Measurements from ENCODE around the gene ADGRD1.
"Not testable (repeated sequence)": the region's sequence is repeated elsewhere in the genome, so short reads cannot be mapped to it uniquely, and the experiment has no call there.

Gene ADGRD1

DNA sequence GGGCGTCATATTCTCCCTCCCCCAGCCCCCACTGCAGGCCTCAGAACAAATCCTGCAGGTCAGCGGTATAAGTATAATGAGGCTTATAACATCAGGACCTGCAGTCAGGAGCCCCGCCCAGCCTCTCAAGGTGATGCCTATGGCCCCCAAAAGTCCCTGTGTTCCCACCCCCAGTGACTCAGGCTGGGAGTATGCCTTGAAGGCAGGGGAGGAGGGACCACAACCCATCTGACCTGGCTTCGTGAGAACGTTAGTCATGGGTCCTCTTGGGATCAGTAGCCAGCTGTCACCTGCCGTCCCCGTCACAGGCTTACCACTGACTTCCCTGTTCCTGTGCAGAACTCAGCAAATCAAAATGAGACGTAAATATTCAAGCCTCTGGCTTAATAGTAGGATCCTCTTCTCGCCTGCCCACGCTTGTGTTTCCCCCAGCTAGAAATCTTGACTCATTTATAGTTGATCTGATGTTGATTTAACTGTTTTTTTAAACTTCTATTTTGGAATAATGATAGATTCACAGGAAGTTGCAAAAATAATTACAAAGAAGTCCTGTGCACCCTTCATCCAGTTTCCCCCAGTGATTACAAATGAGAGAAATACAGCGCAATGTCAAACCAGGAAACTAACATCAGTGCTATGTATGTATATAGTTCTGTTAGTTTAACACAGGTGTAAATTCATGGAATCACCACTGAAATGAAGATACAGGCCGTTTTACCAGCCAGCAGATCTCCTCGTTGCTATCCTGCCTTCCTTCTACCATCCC lies 107.5 kb downstream of the ADGRD1 start:
- no peak for DNase-seq

DNA sequence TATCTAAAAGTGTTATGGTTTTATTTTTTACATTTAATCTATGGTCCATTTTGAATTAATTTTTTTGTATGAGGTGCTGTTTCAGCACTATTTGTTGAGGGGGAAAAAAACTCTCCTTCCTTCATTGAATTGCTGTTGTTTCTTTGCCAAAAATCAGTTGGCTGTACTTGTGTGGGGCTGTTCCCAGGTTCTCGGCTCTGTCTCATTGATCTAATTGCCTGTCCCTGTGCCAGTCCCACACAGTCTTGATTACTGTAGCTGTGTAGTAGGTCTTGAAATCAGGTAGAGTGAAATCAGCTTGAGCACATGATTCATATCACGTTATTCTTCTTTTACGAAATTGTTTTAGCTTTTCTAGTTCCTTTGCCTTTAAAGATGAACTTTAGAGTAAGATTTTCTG lies 109.7 kb downstream of the ADGRD1 start:
- DNase-seq: no peak

DNA sequence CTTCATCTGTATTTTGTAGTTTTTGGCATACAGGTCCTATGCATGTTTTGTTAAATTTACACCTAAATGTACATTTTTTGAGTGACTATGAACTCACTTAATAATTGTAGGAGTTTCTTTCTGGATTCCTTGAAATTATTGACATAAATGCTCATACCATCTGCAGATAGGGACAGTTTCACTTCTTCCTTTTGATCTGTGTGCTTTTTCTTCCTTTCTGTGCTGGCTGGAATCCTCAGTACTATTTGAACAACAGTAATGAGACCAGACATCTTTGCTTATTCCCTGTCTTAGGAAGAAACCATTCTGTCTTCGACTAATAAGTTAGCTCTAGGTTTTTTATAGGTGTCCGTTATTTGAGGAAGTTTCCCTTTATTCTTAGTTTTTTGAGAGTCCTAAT lies 110.3 kb downstream of the ADGRD1 start:
- DNase-seq: no peak

DNA sequence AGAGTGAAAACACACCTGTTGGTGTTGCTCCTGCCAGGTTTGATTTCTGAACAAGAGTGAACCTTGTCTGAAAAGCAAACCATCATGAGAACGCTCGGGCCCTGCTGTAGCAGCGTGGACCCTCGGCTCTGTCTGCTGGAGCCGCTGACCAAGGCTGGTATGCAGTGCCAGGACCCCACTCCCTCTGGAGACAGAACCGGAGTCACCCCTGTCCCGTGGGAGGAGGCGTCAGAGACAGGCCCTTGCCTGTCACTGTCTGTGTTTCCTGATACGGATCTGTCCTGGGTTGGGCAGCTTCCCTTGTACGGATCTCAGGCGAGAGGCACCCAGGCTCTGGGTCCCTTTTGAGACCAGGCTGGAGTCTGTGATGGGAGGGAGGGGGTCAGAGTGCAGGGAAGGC lies 111.6 kb downstream of the ADGRD1 start:
- DNase-seq: no peak

DNA sequence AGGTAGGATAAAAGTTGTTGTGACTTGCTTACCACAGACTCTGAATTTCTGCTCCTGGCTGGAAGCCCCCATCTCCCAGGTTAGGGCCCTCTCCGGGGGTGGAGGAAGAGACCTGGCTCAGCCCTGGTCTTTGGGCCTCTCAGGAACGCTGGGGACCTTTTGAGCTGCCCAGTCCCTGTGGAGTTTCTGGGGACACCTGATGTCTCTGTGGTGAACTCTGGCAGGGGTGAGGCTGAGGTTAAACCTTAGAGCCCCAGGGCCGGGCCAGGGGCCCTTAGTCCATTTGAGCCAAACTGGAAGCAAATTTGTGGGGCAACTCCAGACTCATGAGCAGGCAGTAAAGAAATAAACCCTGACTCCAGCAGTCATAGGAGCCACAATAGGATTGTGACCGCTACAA lies 112.1 kb downstream of the ADGRD1 start:
- DNase-seq: no peak

DNA sequence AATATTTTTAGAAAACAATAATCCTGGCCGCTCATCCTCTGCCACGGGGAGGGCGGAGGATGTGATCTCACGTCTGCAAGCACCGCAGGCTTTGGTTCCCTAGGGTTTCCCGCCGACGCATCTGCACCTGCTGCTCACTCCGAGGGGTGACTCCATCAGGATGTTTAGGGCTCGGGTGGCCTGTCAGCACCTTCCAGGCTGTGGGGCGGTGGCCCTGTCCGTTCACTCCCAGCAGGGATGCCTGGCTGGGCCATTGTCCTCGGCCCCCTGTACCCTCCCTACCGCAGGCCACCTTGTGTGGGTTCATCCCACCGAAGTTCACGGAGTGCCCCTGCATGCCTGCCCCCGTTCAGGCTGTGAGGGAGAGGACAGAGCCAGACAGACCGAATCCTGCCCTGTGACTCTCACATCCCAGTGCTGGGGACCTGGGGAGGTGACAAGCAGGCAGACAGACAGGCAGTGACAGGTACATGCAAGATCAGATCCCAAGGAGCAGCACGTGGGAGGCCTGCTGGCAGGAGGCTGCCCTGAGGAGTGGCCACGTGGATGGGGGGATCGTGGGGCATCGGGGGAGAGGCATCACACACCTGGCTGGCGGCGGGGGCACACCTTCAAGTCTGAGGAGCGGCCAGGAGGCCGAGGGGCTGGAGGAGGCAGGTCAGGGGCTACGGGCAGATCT lies 112.6 kb downstream of the ADGRD1 start:
- DNase-seq: no peak

DNA sequence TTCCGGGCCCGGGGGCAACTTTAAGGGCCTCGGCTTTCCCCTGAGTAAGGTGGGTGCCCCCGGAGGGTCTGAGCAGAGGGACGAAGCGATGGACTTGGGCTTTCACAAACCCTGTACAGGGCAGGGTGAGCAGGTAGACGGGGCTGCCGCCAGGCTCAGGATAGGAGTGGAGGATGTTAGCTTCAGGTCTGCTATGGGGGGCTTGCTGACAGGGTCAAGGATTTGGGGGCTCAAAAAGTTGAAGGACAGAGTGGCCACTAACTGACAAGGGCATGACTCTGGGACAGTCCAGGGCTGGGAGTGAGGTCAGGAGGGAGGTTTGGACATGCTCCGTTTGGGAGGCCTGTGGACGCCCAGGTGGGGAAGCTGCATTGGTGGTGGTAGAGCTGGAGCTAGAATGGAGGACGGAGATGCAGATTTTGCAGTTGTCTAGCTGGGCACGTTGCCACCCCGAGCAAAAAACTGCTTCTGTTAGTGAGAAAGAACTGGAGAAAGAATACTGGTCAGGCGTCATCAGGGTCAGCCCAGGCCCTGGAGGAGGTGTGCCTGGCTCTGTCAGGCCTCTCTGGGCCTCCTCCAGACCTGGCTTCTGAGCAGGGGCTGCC lies 113.3 kb downstream of the ADGRD1 start:
- DNase-seq: no peak

DNA sequence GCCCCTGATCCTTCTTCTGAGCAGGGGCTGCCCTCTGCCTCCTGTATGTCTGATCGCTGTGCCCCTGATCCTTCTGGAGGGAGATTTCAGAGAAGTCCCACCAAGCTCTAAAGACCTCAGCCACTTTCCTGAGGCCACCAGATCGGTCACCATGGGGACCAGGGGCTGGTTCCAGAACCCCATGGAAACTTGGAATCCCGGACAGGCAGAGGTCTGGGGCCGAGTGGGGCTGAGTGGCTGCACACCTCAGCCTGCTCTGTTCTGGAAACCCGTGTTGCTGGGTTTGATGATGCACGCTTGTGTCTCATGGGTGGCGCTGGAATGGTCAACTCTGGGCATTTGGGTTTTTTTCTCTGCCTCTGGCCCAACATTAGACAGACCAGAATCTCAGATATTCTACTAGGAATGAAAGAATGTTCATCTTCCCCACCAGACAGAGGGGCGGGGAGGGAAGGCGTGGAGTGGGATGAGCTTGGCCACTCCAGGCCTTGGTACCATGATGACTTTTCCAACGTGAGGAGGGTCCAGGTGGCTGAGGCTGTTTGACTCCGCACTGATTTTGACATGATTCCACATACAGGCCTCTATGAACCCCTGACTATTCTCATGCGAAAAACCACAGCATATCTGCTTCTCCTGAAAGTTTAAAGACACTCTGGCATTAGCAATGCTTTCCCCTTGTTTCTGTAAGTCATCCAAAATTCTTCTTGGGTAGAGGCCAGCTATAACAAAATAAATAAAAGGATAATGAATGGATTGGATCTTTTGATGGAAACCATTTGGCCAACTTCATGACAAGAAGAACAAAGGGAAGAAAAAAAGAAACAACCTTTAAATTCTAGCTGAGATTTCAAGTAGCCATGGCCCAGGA lies 114.5 kb downstream of the ADGRD1 start:
- no peak for DNase-seq

DNA sequence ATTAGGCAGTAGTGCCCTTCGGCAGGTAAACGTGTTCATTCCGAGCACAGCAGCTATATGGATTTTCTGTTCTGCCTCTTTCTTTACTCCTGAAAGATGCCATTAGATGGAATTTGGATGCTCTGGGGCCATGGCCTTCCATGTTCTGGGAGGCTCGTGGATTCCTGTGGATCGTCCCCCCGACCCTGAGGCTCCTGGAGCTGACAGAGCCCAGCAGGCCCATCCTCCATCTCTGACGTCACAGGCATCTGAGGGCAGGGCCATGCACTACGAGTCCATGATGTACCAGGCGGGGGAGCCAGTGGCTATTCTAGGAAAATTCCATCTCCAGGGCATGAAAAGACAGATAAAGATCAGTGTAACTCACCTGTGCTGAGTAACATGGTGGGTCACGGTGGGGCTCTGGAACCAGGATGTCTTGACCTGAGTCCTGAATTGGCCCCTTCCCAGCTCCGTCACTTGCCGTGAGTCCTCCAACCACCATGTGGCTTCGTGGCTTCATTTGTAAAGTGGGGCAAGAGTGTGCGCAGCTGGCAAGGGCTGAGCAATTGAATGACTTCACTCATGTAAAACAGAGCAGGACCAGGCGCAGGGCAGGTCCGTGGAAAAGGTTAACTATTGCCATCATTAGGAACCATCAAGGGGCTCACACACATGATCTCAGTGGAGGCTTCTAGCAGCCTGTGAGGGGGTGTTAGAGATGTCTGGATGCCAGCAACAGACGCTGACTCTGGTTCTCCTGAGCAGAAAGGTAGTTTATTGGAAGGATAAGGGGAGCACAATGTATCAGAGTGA lies 115.4 kb downstream of the ADGRD1 start:
- not testable (repeated sequence) for DNase-seq

DNA sequence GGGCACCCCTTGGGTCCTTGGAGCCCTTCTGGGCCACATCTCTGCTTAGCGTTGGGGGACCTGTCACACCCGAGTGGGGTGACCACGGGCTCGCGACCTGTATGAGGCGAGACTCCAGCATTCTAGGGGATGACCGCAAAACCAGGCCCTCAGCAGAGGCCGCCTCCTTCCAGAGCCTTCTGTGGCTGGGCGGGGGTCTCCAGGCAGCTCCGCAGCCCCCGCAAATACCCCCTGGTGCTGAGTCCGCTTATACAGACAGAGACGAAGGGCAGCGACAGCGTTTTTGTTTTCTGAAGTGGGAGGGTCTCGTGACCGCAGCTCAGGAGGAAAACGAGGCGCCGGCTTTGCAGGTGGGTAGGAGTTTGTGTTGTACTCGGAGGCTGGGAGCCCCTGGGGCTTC lies 116.4 kb downstream of the ADGRD1 start:
- not testable (repeated sequence) for DNase-seq

DNA sequence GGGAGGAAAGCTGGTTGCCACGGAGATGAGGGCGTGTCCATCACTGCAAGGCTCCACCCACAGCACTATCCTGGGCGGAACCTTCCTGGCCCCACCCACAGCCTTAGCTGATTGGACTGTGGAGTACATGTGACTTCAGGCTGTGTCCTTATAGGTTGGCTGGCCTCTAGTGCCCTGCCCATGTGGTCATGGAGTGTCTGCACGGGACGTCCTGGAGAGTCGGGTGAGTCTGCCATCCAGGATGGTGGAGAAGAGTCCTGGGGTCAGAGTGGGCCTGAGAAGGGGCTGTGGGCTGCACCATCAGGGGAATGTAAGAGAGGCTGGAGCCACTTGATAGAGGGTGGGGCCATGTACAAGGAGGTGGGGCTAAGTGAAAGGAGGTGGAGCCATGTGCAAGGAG lies 117.0 kb downstream of the ADGRD1 start:
- not testable (repeated sequence) for DNase-seq

DNA sequence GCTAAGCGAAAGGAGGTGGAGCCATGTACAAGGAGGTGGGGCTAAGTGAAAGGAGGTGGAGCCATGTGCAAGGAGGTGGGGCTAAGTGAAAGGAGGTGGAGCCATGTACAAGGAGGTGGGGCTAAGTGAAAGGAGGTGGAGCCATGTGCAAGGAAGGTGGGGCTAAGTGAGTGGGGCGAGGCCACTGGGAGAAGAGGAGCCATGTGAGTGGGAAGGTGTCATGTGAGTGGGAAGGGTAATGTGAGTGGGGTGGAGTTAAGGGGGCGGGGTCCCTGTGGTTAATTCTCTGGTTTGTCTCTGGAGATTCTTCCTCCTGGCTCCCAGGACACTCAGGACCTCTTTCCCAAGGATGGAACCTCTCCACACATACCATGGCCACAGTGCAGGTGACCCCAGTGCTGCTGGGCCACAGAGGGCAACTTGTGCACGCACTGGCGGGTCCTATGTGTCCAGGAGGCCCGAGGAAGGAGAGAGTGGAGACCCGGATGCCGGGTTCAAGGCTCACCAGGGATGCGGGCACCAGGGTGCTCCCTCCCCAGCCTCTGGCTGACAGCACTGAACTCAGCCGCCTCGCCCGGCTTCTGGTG lies 117.6 kb downstream of the ADGRD1 start:
- DNase-seq: not testable (repeated sequence)

DNA sequence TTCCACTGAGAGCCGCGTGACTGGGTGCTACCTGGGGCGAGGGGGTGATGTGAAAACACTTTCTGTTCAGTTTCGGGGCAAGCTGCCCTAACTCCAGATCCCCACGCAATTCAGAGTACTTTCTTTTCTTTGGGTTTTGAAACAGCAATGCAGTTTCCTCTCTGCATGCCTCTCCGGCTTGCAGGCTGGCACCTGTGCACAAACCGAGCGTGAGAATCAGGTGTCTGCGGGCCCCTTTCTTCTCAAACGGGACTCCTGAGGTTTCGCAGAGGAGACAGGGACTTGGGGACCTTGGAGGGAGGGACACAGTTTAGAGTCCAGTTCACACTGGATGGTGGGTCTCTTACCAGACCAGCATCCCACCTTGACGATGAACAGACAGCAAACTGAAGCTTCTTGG lies 118.2 kb downstream of the ADGRD1 start:
- not testable (repeated sequence) for DNase-seq

DNA sequence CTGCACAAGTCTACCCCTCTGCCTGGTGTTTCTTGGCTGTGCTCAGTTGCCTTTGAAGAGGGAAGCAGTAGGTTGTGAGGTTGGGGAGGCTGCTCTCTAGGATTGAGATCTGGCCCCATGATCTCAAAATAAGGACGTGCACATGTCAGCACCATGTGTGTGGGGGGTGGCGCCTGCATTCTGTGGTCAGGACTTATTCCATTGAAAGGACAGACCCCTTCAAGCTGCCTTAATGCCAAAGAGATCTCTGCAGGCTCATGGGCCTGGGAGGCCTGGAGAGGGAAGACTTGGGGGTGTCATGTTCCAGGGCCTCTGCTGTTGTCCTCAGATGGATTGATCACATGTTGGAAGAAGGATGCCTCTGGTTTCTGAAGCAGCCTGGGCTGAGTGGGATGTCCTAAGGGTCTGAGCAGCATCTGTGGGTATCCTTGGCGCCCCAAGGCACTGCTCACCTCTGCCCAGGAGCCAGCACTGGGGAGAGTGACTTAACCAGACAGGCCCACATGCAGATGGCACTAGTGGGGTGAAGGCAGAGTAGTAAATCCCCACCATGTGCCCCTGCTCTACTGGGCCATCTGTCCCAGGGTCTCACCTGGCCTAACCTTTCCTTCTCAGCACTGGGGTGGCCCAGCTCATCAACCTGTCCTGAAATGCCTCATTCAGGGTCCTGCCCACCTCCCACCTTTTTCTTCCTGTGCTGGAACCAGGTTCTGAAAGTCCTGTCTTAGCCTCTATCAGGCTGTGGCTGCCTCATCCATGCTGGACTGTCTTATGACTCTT lies 118.9 kb downstream of the ADGRD1 start:
- DNase-seq: no peak

DNA sequence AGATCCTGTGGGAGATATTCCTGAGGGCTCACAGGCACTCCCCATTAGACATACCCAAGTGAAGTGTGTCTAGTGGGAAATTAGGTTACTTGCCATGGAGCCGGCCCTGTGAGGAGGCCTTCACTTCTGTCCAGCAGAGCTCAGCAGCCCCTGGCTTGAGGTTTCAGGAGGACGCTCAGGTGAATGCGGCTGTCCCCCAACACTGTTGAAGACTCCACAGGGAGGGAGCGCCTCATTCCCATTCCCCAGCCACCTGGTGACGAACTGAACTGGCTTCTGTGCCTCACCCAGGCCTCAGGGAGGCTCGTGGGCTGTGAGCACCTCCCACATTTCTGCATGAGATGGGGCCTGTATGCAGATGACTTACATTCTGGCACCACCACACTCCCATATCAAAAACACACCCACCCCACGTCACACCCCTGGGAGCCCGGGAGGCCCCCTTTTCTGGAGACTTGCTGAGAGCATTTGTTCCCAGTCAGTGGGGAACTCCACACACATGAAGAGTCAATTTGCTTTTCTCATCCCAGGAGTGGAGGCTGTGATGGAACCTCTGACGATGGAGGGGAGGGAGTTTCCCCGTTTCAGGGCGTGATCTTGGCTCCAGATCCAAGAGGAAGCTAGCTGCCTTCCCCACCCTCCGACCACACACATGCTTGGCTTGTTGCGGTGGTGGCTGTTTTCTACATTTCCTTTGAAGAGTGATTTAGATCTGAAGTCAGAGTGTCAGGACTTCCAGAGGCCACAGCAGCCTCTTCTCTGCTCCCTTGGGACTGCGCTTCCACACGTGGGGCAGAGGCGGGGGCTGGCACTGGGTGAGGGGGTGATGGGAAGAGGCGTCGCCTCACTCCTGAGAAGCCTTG lies 120.7 kb downstream of the ADGRD1 start:
- no peak for DNase-seq

DNA sequence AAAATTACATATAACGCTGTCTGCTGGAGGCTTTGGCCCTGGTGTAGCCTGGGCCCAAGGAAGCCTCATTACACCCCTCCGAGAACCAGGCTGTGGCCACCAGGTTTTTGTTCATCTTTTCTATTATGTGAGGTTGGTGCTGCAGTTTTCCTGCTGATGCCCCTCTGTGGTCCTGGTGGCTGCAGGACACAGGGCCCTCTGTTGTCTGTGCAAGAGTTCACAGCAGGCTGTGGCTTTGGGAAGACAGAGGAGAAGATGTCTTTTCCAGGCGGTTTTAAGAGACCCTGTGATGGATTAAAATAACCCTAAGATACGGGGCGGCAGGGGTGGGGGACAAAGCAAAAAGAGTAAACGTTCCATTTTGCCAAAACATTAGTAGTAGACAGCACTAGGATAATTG lies 121.5 kb downstream of the ADGRD1 start:
- DNase-seq: no peak

DNA sequence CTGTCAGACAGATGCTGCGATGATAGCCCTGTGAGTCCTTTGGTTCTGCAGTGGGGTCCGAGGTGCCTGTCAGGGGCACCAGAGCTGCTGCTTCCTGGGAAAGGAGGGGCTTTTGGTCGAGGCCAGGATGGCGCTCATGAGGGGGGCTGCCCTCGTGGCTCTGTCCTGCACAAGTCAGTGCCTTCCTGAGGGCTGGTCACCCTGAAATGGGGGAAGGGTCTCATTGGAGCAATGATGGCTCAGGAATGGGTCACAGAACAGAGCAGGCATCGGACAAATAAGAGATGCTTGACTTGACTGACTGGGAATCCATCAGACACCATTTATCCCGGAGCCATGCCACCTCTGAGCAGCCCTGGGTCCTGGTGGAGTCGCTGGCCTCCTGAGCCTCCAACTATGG lies 121.9 kb downstream of the ADGRD1 start:
- DNase-seq: no peak

DNA sequence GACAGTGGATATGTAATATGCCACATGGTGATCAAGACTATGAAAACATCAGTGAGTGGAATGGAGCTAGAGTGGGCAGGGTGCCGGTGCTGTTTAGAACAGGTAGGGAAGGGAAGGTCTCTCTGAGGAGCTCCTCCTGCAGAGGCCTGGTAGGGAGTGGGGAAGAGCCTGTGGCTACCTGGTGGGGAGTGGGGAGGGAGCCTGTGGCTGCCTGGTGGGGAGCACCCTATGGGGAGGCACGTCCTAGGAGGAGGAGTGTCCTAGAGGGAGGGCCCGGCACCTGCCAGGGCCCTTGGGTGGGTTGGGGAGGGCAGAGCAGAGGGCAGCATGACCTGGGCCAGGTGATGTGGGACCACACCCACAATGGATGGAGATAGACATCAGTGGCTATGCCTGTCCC lies 122.6 kb downstream of the ADGRD1 start:
- DNase-seq: no peak

DNA sequence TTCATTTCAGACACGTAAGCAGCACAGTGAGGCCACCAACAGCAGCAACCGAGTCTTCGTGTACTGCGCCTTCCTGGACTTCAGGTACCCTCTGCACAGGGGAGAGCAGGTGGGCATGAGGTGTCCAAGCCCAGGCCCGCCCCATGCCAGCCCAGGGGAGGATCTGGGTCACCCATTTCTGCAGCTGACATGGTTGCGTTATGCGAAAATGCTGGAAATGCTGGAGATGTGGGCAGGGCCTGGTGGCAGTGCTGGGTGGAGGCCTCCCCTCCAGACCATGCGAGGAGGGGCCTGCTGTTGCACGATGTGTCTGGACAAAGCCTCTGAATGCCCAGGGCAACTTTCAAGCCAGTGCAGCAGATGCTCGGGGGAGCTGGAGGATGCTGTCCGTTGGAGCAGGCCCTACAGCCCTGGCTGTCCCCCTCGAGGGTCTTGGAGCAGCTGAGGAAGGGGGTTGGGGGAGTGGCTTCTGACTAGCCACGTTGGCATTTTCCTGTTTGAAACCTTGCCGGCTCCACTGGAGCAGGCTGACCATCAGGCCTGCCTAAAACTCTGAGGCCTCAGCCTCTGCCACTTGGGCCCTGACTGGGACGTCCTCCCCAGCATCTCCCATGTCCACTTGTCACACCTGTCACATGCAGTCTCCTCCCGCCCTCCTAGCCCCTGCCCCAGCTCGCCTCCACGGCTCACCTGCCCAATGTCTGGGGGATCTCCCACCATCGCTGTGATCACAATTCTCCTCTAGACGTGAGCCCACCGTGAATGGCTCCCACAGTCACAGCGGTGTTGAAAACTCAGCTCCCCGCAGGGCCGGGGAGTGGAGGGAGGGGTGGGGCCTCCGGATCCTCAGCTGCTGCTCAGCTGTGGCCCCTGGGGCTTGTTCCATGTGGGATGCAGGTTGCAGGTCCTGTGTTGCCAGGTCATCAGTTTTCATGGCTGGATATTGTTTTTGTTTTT lies 123.4 kb downstream of the ADGRD1 start:
- DNase-seq: no peak

Data from stimulated activated CD4-positive, alpha-beta T cell treated with anti-CD3 and anti-CD28 coated beads, Interleukin-2, amount 100 ng/mL, for 48 hours (primary cell).